ENCODE data around the gene GPX8. TPM values are rescaled to one million over a fixed set of nuclear protein-coding genes. Genes with fewer than 3 reads are reported as not detected.

Gene GPX8
- total and polyA plus RNA-seq, 9 of the 15 experiments (the other 6 are each of a cell fraction or from before 2014, with no cell fraction given), result 0.62 to 1.8 (median 1.2) TPM

DNA sequence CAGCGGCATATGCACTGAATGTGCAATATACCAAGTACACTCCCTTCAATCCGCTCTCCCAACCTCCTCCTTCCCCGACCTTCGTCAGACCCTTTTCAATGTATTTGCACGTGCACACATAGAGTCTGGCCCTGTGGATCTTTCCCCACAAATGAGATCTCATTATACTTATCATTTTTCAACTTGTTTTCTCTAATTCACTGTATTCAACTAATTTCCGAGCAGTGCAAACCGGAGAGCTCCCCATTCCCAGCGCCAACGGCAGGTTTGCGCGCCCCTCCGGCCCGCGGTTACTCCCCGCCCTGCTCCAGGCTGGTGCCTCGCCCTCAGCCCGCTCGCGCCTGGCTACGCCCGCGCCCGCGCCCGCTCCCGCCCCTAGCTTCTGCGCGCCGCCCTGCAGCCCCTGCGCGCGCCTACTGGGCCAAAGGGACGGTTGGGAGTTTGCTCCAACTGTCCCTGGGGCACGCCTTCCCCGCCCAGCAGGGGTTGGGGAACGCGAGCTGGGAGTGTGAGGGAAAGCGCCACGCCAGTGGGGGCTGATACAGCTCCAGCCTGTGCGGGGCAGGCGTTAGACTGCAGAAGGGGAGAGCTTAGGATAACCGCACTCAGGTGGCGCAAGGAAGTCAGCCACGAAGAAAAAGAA, 16.3 kb downstream of the GPX8 start (continued):
- TF ChIP-seq MYC (IDR thresholded peaks at IDR 0.05; ENCODE audit: low read depth, low read length) (peak; percentile 68), MYC (CRISPR knock-in tag; IDR thresholded peaks at IDR 0.05; ENCODE audit: borderline replicate concordance, low read depth) (no peak), EP300 (IDR thresholded peaks at IDR 0.05; ENCODE audit: low read length) (peak; percentile 48; the same call in 1 of the 2 replicates), YY1 (IDR thresholded peaks at IDR 0.05; ENCODE audit: borderline replicate concordance in 1 of 3, control insufficient read depth in 1 of 3, extremely low read depth in 1 of 3, insufficient read depth in 3 of 3, insufficient read length in 1 of 3, insufficient replicate concordance in 2 of 3, low read depth in 1 of 3, low read length in 2 of 3) (peak in 1 of 3 experiments; percentile 18), L3MBTL2 (IDR thresholded peaks at IDR 0.05) (peak; percentile 98), SMARCA4 (IDR thresholded peaks at IDR 0.05) (0 out of 2 replicates have a peak, but pooled peaks have one; percentile 13), ZNF766 (CRISPR knock-in tag; conservative IDR thresholded peaks at IDR 0.05) (peak; percentile 50), EP400 (IDR thresholded peaks at IDR 0.05) (peak; percentile 26; the same call in 1 of the 2 replicates)
- TF ChIP-seq, protein P1, sequence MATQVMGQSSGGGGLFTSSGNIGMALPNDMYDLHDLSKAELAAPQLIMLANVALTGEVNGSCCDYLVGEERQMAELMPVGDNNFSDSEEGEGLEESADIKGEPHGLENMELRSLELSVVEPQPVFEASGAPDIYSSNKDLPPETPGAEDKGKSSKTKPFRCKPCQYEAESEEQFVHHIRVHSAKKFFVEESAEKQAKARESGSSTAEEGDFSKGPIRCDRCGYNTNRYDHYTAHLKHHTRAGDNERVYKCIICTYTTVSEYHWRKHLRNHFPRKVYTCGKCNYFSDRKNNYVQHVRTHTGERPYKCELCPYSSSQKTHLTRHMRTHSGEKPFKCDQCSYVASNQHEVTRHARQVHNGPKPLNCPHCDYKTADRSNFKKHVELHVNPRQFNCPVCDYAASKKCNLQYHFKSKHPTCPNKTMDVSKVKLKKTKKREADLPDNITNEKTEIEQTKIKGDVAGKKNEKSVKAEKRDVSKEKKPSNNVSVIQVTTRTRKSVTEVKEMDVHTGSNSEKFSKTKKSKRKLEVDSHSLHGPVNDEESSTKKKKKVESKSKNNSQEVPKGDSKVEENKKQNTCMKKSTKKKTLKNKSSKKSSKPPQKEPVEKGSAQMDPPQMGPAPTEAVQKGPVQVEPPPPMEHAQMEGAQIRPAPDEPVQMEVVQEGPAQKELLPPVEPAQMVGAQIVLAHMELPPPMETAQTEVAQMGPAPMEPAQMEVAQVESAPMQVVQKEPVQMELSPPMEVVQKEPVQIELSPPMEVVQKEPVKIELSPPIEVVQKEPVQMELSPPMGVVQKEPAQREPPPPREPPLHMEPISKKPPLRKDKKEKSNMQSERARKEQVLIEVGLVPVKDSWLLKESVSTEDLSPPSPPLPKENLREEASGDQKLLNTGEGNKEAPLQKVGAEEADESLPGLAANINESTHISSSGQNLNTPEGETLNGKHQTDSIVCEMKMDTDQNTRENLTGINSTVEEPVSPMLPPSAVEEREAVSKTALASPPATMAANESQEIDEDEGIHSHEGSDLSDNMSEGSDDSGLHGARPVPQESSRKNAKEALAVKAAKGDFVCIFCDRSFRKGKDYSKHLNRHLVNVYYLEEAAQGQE (IDR thresholded peaks at IDR 0.05; ENCODE audit: borderline replicate concordance), result peak; percentile 16; the same call in 1 of the 2 replicates
- TF ChIP-seq, protein P1 (CRISPR knock-in tag; IDR thresholded peaks at IDR 0.05; ENCODE audit: low read depth), result no peak
- TF ChIP-seq, protein P2, sequence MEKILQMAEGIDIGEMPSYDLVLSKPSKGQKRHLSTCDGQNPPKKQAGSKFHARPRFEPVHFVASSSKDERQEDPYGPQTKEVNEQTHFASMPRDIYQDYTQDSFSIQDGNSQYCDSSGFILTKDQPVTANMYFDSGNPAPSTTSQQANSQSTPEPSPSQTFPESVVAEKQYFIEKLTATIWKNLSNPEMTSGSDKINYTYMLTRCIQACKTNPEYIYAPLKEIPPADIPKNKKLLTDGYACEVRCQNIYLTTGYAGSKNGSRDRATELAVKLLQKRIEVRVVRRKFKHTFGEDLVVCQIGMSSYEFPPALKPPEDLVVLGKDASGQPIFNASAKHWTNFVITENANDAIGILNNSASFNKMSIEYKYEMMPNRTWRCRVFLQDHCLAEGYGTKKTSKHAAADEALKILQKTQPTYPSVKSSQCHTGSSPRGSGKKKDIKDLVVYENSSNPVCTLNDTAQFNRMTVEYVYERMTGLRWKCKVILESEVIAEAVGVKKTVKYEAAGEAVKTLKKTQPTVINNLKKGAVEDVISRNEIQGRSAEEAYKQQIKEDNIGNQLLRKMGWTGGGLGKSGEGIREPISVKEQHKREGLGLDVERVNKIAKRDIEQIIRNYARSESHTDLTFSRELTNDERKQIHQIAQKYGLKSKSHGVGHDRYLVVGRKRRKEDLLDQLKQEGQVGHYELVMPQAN (IDR thresholded peaks at IDR 0.05; ENCODE audit: borderline replicate concordance), result no peak
